RCC 7860 (cell line): ENCODE data around the gene TRIM33.
A peak's percentile ranks its signal among the peaks of the same experiment; 100 is the strongest.
"Not testable (repeated sequence)": the region's sequence is repeated elsewhere in the genome, so short reads cannot be mapped to it uniquely, and the experiment has no call there.

Experiments used
- DNase-seq: peaks from one replicate; pipeline ENCODE4 v3.0.0-alpha.2; 2015; ENCODE audit warnings: low spot score
- FAIRE-seq: peaks from 2 replicates; lab custom pipeline; 2012; peaks lifted over from hg19 to GRCh38; lab: Jason Lieb, UNC

Gene TRIM33

GRCh38 chr1:114468710-114469468, 42.1 kb downstream of the TRIM33 start:
- DNase-seq (no peak), FAIRE-seq (no peak)

- DNase-seq (no peak), FAIRE-seq (no peak)
These were observed 43.0 kb downstream of the TRIM33 start for GRCh38 chr1:114468047-114468446.

- no peak for DNase-seq
- no peak for FAIRE-seq
These were observed 43.5 kb downstream of the TRIM33 start for GRCh38 chr1:114467491-114467890.

DNA sequence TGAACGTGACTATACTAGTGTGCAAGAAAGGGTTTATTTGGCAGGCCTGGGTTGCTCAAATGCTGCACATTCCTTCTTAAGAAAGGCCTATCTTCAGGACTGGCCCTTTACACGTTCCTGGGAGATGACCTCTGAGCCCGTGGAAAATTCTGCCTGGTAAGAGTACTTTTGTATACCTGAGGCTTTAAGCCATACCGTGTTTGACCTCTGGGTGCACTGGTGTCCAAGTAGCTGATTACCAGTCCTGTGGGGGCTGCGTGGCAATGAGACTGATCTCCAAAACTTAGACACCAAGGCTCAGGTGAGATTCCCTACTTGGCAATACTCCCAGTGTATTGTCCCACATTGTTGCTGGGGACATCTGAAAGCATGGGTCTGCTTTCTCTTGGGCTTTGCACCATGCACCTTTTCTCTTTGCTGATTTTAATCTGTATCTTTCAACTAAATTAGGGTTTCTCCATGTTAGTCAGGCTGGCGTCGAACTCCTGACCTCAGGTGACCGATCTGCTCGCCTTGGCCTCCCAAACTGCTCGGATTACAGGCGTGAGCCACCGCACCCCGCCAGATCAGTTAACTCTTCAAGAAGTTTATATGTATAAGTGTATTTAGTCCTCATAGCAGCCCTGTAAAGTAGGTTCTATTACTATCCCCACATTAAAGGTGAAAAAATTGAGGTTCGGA, 44.5 kb downstream of the TRIM33 start:
- FAIRE-seq = no peak

DNA sequence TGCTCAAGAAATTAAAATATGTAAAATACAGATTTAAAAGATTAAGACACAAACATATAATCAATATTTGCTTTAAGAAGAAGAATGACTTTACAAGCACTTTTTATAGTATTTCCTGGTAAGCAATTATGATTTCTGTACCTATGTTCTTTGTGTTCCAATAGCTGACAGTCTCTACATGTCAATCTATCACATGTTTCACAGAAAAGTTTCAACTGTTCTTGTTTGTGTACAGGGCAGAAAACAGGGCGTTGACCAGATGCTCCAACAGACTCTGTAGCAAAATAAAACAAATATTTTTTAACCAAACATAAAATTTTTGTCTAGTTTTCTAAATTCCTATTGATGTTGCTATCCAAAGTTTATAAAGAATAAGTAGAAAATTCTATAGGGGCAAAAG, 48.0 kb downstream of the TRIM33 start:
- no peak for DNase-seq
- no peak for FAIRE-seq

More for the DNA sequence above, 44.5 kb downstream of the TRIM33 start:
- no peak for DNase-seq

DNA sequence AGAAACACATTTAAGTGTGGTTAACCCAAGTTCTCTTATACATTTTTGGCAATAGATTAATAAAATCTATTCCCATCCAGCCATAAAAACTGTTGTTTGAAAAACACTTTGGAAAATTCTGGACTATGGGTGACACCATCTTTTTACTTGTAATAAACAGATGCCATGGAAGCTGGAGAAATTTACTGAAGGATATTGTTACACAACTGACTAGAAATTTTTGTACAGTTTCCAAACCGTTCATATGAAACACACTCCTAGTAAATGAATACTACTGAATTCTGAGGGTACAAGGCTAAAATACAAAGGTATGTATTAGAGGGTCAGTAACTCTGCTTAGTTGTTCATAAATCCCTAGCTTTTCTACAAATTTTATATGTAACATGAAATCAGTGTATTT, 48.7 kb downstream of the TRIM33 start:
- FAIRE-seq = no peak
- no peak for DNase-seq

- FAIRE-seq (no peak), DNase-seq (peak; percentile 67)
These were observed 52.7 kb downstream of the TRIM33 start for GRCh38 chr1:114458237-114458777.

DNA sequence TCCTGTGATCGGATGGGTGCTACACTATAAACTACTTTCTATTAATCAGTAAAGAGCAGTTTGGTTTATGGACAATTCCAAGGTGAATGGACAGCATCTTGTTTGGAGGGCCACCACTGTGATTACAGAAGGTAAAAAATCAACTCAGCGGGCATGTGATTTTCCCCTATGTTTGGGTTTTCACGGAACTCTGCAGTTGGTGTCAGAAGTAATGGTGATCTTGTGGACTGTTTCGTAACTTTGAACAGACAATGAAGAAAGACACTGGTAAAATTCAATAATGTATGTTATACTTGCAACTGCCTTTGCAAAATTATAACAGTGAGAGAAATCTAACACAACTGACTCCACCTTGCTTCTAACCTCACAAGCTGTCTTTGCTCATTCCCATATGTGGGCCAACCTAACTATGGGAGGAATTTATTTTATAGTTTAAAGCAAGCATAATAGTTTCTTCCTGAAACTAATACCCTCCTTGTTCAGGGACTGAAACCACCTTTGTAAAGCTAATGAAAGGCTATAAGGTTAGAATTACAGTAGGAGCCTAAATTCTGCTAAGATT, 53.2 kb downstream of the TRIM33 start:
- DNase-seq (no peak), FAIRE-seq (no peak)

DNA sequence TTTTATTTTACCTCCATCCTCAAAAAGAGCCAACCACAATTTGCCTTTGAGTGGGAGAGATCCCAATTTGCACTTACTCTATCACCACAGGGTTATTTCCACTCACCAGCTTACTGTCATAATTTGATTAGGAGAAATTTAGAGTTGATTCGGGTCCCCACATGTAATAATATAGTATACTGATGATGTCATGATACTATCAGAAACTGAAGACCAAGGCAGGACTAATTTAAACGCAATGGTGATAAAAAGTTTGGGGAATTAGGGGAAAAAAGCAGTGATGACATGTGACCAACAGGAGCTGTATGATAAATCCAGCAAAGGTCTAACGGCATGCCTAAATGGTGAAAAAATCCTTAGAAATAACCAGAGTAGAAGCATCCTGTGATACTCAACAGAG, 54.4 kb downstream of the TRIM33 start:
- FAIRE-seq (no peak), DNase-seq (no peak)

GRCh38 chr1:114455102-114455785, 55.8 kb downstream of the TRIM33 start:
- FAIRE-seq (no peak), DNase-seq (no peak)

DNA sequence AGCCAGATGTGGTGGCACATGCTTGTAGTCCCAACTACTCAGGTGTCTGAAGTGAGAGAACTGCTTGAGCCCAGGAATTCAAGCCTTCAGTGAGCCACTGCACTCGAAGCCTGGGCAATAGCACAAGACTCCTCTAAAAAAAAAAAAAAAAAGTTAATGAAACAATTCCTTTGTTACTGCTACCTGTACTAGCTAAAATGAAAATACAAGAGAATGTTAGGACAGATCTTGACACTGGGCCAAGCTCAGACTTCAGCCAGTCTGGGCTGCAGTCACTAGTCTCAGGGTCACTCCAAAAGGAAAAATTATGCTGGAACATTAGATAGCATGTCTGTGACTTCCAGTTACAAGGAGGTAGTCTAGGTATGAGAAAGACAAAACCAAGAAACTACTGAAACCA, 56.5 kb downstream of the TRIM33 start:
- DNase-seq (no peak), FAIRE-seq (no peak)

GRCh38 chr1:114453361-114453784, 57.6 kb downstream of the TRIM33 start:
- DNase-seq (no peak), FAIRE-seq (no peak)

DNA sequence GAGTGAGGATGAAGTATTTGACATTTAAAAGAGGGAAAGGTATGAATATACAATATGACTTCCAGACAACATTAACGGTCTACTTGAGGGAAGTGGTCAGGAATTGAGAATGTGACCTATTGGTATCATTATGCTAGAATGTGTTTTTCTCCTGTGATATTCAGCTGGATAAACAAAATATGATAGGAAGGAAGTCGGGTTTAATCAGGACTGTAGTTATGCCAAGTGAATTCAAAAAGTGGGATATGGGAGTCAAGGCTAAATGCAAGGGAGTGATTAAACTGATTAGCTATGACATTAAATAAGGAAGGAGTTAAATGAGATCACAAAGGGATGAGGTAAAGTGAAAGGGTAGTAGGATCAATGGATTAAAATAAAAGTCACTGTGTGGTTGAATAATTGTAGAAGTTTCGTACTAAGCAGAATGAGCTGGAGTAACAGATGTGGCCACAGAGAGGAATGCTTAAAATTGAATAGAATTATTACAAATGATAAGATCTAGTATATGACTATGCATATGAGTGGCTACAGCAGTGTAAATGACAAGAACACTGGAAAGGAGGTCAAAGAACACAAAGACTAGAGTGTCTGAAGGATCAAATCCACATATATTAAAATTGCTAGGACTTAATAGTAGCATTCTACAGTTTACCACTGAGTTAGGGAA, 62.5 kb downstream of the TRIM33 start:
- DNase-seq (no peak), FAIRE-seq (no peak)

- no peak for FAIRE-seq
- no peak for DNase-seq
These were observed 64.8 kb downstream of the TRIM33 start for GRCh38 chr1:114446198-114446597.

DNA sequence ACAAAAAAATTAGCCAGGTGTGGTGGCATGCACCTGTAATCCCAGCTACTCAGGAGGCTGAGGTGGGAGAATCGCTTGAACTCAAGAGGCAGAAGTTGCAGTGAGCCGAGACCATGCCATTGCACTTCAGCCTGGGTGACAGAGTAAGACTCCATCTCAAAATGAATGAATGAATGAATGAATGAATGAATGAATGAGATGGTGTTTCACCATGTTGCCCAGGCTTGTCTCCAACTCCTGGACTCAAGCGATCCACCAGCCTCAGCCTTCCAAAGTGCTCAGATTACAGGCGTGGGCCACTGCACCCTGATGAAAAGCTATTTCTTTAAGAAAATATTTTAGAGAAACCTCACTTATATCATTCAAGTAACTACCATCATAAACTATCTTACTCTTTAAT, 67.8 kb downstream of the TRIM33 start:
- not testable (repeated sequence) for DNase-seq, FAIRE-seq

GRCh38 chr1:114441332-114441731, 69.7 kb downstream of the TRIM33 start:
- DNase-seq (no peak), FAIRE-seq (no peak)

- no peak for DNase-seq
- no peak for FAIRE-seq
These were observed 71.6 kb downstream of the TRIM33 start for GRCh38 chr1:114439369-114439768.

- FAIRE-seq = no peak
- DNase-seq = no peak
These were observed 73.2 kb downstream of the TRIM33 start for GRCh38 chr1:114437812-114438211.

- FAIRE-seq = no peak
- DNase-seq = no peak
These were observed 74.2 kb downstream of the TRIM33 start for GRCh38 chr1:114436799-114437198.

DNA sequence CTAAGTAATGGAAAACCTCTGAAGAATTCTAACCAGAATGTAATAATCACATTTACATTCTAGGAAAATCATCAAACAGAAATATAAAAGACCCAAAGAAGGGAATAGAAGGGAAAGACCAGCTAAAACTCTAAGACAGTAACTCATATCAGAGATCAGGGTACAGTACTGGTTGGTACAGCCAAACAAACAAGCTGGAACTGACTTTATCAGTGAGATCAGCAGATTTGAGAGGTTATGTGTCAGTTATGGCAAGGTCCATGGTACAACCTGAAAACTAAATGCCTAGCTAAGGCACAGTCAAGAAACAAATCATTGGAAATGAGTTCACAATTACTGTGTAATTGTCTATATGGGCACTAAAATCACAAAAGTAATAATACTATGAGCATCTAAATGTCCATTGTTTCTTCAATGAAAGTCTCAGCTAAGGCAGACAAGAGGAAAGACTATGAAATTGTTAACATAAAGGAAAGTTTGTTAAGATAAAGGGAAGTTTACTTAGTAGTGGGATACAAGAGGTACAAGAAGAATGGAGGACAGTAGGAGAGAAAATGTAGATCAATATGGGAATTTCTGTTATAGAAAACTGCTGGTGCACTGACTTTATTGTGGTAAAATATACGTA, 75.8 kb downstream of the TRIM33 start:
- no peak for FAIRE-seq
- DNase-seq = no peak
